NCI-H146 treated with DMSO at 0.1 percent for 48 hours (cell line): ENCODE data around the gene SORBS1.

Experiments used
- DNase-seq: peaks from one replicate; lab custom pipeline; 2025; ENCODE audit not compliant: unreplicated experiment; lab: John Stamatoyannopoulos, UW

SORBS1 gene

DNA sequence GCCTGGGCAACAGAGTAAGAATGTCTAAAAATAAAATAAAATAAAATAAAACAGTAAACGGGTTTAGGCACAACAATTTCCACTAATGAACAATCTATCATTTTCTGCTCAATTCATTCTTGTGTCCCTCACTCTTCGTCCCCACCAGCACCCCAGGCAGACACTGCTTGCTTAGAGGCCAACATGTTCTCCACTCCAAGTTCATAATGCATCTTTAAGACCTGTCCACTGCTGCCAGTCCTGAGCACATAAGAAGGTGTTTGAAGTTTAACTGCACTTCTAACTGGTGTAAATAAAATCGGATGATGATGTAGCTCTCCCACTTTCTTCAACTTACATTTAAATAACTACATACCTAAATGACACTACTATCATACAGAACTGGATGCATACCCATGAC lies 283.6 kb downstream of the SORBS1 start:
- no peak for DNase-seq

- no peak for DNase-seq
Measured at GRCh38 chr10:95277201-95277570, 284.0 kb downstream of the SORBS1 start.

DNA sequence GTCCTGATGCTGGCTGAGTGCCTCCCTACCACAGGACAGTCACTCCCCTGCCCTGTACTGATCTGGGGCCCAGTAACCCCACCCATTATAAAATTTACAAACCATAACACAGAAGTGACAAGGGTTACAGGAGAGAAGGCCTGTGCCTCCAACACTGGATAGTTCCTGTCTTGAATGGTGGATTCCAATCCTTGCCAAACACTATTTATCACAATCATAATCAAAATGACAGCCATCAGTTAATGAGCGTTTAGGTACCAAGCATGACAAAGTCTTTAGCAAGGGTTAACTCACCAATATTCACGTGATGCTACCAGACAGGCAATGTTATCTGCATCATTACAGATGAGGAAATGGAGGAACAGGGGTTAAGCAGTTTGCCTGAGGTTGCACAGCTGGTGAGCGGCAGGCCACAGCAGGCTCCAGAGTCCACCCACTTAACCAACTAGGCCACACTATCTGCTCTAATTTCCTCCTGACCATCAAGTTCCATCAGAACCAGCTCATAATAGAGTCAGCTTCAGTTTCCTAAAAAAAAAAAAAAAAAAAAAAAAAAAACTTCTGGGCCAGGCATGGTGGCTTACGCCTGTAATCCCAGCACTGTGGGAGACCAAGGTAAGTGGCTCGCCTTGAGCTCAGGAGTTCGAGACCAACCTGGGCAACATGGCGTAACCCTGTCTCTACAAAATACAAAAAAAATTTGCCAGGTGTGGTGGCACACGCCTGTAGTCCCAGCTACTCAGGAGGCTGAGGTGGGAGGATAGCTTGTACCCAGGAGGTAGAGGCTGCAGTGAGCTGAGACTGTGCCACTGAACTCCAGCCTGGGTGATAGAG lies 284.6 kb downstream of the SORBS1 start:
- DNase-seq = no peak

DNA sequence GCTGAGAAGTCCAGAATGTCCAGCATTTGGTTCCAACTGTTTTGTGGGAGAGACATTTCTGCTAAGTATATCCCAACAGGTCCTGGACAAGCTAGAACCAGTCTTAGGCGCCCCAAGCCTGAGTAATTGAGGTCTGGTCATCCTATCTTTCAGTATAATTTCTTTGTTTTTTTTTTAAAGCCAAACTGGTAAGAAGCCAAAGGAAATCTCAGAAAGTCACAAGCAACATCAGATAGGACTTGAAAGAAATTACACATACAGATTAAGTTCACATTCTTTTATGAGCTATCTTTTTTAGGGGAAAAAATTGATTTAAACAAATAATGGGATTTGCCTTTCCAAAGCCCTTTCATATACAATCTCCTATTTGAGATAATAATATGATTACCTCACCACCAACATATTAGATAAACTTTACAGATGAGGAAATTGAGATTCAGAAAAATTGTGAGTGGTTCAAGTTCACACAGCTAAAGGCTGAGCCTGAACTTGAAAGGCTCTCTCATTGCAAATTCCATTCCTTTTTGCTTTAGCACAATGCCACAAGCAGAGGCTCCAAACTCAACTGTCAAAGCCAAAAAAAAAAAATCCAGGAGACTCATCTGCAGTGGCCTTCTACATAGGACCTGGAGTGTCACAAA lies 285.3 kb downstream of the SORBS1 start:
- DNase-seq = no peak

DNA sequence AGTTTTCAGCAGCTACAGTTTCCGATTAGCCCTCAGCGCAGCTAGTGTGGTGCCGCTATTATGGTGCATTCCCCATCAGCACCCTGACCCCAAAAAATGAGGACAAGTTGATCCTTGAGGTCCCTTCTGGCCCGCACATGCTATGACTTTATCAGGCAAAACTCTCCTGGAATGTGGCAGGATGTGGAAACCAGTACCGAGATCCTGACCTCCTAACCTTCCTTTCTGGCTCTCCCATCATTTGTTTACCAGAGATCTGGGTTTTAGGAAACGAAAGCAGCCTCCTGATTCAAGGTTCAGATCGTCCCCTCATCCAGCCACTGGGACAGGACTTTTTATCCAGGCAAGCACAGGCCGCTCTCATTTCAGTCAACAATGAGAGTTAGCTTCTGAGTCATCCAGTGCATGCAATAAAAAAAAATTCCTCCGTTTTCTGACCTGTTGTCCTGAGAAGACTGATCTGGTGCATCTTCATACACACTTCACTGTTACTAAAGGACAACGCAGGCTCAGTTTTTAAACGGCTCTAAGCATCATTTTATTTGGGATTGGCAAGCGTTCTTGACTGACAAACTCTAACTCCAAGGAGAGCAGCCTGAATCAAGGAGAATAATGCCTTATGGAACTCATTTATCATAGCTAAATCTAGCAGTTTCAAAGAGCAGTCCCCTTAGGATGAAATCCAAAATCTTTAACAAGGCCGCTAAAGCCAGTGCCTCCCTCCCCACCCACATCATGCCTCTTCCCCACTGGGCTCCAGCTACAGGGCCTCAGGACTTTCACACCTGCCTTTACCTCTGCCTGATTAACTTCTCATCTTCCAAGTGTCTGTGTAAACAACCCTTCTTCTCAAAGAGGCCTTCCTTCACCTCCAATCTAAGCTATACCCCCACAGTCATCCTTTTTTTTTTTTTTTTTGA lies 287.5 kb downstream of the SORBS1 start:
- DNase-seq = no peak

GRCh38 chr10:95268438-95268837 lies 292.7 kb downstream of the SORBS1 start:
- DNase-seq = no peak

GRCh38 chr10:95267251-95267650 lies 293.9 kb downstream of the SORBS1 start:
- no peak for DNase-seq

- peak; percentile 58 for DNase-seq
Measured at GRCh38 chr10:95266674-95267095, 294.5 kb downstream of the SORBS1 start.

- DNase-seq = no peak
Measured at GRCh38 chr10:95265572-95265971, 295.6 kb downstream of the SORBS1 start.

- DNase-seq = peak; percentile 59
Measured at GRCh38 chr10:95264227-95265051, 296.7 kb downstream of the SORBS1 start.

DNA sequence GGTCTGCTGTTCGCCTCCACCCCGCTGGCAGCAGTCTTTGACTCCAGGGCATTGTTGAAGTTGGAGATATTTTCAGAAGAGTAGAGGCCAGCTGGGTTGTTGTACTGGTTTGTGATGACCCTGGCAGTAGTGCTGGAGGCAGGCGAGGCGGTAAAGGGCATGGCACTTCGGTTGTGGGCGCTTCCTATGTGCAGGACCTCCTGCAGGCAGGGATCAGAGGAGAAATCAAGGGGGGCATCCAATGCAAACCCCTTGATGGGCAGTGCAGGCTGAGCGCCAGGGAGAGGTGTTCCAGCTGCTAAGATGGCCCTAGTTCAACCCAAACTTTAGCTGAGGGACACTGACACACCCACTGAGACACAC lies 297.3 kb downstream of the SORBS1 start:
- peak; percentile 10 for DNase-seq

- DNase-seq = no peak
Measured at GRCh38 chr10:95262763-95263518, 298.2 kb downstream of the SORBS1 start.

GRCh38 chr10:95261926-95262325 lies 299.2 kb downstream of the SORBS1 start:
- no peak for DNase-seq
